ENCODE data around the gene TMEM145. TPM values are rescaled to one million over a fixed set of nuclear protein-coding genes. Genes with fewer than 3 reads are reported as not detected.
A peak's percentile ranks its signal among the peaks of the same experiment; 100 is the strongest.

TMEM145 gene
- total RNA-seq, 1 experiment from 2014 or later, result 0.85 TPM

GRCh38 chr19:42357290-42357689 lies 44.2 kb downstream of the TMEM145 start:
- no peaks in the 10 kb centered on the region for H3K36me3 ChIP-seq

GRCh38 chr19:42360787-42361544 lies 47.9 kb downstream of the TMEM145 start:
- H3K9me3 ChIP-seq (replicated peaks), result no peaks in the 10 kb centered on the region
- DNase-seq, result no peak
- H3K27ac ChIP-seq, result no peak overlapping the region
- H3K36me3 ChIP-seq, result no peaks in the 10 kb centered on the region; the same call in none of the 2 replicates
- H3K27me3 ChIP-seq, result no peaks in the 10 kb centered on the region
- H3K4me3 ChIP-seq, result no peak overlapping the region
- no peaks in the 10 kb centered on the region for H3K4me1 ChIP-seq

More at GRCh38 chr19:42357290-42357689, 44.2 kb downstream of the TMEM145 start:
- DNase-seq, result no peak
- Histone ChIP-seq H3K27ac (no peak overlapping the region), H3K4me1 (no peaks in the 10 kb centered on the region), H3K27me3 (no peaks in the 10 kb centered on the region), H3K4me3 (no peak overlapping the region), H3K9me3 (replicated peaks) (no peaks in the 10 kb centered on the region)

DNA sequence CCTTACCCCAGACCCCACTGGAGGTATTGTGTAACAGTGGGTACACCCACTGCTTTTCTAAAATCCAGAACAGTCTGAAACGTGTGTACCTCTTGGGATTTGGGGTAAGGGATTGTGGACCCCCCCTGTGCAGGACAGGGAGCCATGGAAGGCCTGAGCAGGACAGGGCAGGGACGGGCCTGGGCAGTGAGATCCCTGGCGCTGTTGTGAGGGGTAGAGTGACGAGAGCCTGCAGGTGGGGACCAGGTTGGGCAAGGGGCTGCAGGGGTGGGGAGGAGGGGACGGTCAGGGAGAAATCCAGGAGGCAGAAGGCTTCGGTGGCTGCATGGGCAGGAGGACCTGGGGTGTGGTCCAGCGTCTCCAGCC lies 48.4 kb downstream of the TMEM145 start:
- H3K9me3 ChIP-seq (replicated peaks), result no peaks in the 10 kb centered on the region
- no peaks in the 10 kb centered on the region for H3K4me1 ChIP-seq
- no peaks in the 10 kb centered on the region for H3K27me3 ChIP-seq
- no peak overlapping the region for H3K27ac ChIP-seq
- H3K4me3 ChIP-seq, result no peak overlapping the region
- H3K36me3 ChIP-seq, result no peaks in the 10 kb centered on the region; the same call in none of the 2 replicates
- DNase-seq, result no peak

- no peak for DNase-seq
- Histone ChIP-seq H3K27ac (no peak overlapping the region), H3K9me3 (replicated peaks) (no peaks in the 10 kb centered on the region), H3K4me3 (no peak overlapping the region), H3K27me3 (no peaks in the 10 kb centered on the region), H3K36me3 (no peaks in the 10 kb centered on the region; the same call in none of the 2 replicates), H3K4me1 (no peaks in the 10 kb centered on the region)
Observed at GRCh38 chr19:42362342-42362741, 49.2 kb downstream of the TMEM145 start.

GRCh38 chr19:42362891-42363440 lies 49.9 kb downstream of the TMEM145 start:
- no peaks in the 10 kb centered on the region for H3K4me1 ChIP-seq
- no peaks in the 10 kb centered on the region for H3K27me3 ChIP-seq
- H3K4me3 ChIP-seq, result no peak overlapping the region
- DNase-seq, result no peak
- H3K27ac ChIP-seq, result no peak overlapping the region
- H3K9me3 ChIP-seq (replicated peaks), result no peaks in the 10 kb centered on the region
- H3K36me3 ChIP-seq, result no peaks in the 10 kb centered on the region; the same call in none of the 2 replicates

DNA sequence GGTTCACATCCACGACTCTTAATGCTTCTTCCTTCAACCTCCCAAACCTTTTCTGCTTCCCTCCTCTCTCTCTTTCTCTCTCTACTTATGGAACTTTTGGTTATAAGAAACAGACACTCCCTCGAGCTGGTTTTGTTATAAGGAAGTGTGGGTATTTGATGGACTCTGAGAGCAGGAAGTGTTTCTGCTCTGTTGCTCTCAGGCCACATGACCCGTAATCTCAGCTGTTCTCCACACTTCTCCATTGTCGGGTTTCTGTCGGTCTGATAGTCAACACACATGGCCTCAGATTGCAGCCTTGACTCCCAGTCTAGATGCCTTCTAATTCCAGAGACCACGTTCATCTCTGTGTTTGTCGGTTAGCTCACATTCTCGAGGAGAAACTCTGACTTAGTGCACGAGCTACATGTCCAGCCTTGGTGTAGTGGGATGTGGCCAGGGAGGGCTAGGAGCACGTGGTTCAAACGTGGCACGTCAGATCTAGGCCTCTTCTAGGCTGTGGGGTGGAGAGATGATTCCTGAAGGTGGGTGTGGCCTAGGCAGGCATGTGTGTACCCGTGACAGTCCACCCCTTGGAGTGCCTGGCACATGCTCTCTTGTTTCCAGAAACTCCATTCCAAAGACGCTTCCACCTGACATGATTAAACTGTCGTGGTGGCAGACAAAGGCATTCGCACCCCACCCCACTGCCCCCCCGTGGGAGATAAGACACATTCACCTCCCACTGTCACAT lies 50.7 kb downstream of the TMEM145 start:
- Histone ChIP-seq H3K9me3 (replicated peaks) (no peaks in the 10 kb centered on the region), H3K4me3 (no peak overlapping the region), H3K36me3 (no peaks in the 10 kb centered on the region; the same call in none of the 2 replicates), H3K4me1 (no peaks in the 10 kb centered on the region), H3K27me3 (no peaks in the 10 kb centered on the region), H3K27ac (no peak overlapping the region)
- DNase-seq, result no peak

DNA sequence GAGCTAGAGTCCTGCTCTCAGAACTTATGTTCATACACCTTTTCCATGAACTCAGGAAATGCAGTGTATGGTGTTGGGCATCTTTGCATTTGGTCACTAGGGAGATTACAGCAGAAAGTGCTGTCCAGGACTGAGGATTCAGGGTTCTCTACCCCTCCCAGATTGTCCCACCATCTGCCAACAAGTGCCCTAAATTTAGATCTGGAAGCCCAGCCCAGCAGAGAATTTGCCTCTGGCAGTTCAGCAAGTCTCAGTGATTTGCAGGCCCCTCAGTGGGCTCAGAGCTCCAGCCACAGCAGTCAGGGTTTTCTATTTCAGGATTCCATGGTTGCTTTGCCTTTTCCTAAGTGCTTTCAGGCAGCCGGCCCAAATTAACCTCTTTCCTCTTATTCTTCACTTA lies 53.6 kb downstream of the TMEM145 start:
- Histone ChIP-seq H3K9me3 (replicated peaks) (no peaks in the 10 kb centered on the region), H3K36me3 (no peaks in the 10 kb centered on the region; the same call in none of the 2 replicates), H3K27me3 (no peaks in the 10 kb centered on the region), H3K4me3 (no peak overlapping the region), H3K27ac (no peak overlapping the region), H3K4me1 (peaks cover 4% of the 10 kb centered on the region; the same call in 1 of the 2 replicates)
- no peak for DNase-seq

- Histone ChIP-seq H3K27me3 (no peaks in the 10 kb centered on the region), H3K4me3 (no peak overlapping the region), H3K9me3 (replicated peaks) (no peaks in the 10 kb centered on the region), H3K4me1 (peaks cover 4% of the 10 kb centered on the region; the same call in 1 of the 2 replicates), H3K27ac (no peak overlapping the region), H3K36me3 (no peaks in the 10 kb centered on the region; the same call in none of the 2 replicates)
- DNase-seq, result no peak
Observed at GRCh38 chr19:42367929-42368328, 54.8 kb downstream of the TMEM145 start.

DNA sequence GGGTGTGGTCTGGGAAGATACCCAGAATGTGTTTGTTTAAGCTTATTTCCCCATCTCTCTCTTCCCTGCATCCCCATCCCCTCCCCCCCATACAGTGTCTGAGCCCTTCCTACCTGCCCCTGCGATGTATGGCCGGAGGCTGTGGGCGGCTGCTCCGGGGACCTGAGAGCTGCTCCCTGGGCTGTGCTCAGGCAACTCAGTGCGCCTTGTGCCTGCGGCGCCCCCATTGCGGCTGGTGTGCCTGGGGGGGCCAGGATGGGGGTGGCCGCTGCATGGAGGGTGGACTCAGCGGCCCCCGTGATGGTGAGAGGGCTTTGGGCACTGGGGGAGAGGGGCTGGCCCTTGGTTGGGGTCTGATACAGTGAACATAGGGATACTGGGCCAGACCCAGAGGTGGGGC lies 55.3 kb downstream of the TMEM145 start:
- no peaks in the 10 kb centered on the region for H3K9me3 ChIP-seq (replicated peaks)
- no peak overlapping the region for H3K27ac ChIP-seq
- H3K27me3 ChIP-seq, result no peaks in the 10 kb centered on the region
- H3K4me3 ChIP-seq, result no peak overlapping the region
- no peaks in the 10 kb centered on the region; the same call in none of the 2 replicates for H3K36me3 ChIP-seq
- H3K4me1 ChIP-seq, result peaks cover 4% of the 10 kb centered on the region; the same call in 1 of the 2 replicates
- DNase-seq, result no peak

DNA sequence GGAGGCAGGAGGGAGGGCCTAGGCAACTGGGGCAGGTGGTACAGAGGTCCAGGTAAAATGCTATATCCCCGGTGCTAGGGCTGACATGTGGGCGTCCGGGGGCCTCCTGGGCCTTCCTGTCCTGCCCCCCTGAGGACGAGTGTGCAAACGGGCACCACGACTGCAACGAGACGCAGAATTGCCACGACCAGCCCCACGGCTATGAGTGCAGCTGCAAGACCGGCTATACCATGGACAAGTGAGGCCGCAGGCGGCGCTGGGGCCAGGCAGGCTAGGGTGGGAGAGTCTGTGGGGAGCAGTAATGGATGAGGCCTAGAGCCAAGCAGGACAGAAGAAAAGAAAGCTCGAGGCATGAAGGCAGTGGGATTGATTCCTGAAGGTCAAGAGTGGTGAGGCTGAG lies 55.7 kb downstream of the TMEM145 start:
- no peak for DNase-seq
- H3K9me3 ChIP-seq (replicated peaks), result no peaks in the 10 kb centered on the region
- H3K27ac ChIP-seq, result no peak overlapping the region
- no peaks in the 10 kb centered on the region for H3K27me3 ChIP-seq
- no peaks in the 10 kb centered on the region; the same call in none of the 2 replicates for H3K36me3 ChIP-seq
- H3K4me1 ChIP-seq, result peaks cover 4% of the 10 kb centered on the region; the same call in 1 of the 2 replicates
- H3K4me3 ChIP-seq, result no peak overlapping the region

DNA sequence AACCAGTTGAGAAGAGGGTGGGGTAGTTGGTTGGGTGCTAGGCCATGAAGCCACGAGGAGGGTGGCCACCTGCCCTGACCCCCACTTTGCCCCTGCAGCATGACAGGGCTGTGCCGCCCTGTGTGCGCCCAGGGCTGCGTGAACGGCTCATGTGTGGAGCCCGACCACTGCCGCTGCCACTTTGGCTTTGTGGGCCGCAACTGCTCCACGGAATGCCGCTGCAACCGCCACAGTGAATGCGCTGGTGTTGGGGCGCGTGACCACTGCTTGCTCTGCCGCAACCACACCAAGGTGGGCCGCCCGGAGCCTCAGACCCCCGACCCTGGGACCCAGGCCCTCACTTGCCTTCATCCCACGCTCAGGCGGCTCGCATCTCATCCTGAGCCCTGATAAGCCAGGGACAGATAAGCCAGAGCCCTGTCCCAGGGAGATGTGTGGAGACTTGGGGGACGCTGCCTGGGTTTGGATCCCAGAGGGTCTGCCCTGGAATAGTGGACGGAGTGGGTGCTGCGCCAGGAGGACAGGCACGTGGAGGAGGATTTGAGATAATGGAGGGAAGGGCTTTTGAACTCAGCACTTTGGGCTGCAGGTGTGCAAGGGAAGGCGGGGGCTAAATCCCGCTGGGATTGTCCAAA lies 56.4 kb downstream of the TMEM145 start:
- Histone ChIP-seq H3K4me3 (no peak overlapping the region), H3K4me1 (peaks cover 4% of the 10 kb centered on the region; the same call in 1 of the 2 replicates), H3K36me3 (no peaks in the 10 kb centered on the region), H3K27ac (no peak overlapping the region), H3K27me3 (no peaks in the 10 kb centered on the region), H3K9me3 (replicated peaks) (no peaks in the 10 kb centered on the region)
- no peak for DNase-seq

DNA sequence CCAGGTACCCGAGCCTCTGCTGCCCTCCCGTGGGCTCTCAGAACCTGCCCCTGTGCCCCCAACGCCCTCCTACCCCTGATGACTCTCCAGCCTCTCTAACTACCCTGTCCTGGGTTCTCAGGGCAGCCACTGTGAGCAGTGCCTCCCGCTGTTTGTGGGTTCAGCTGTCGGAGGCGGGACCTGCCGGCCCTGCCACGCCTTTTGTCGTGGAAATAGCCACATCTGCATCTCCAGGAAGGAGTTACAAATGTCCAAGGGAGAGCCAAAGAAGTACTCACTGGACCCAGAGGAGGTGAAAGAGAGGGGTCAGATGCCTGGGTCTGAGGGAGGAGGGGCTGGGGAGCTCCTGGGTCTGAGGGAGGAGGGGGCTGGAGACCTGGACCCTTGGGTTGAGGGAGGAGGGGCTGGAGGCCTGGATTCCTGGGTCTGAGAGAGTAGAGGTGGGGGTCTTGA lies 57.0 kb downstream of the TMEM145 start:
- Histone ChIP-seq H3K9me3 (replicated peaks) (no peaks in the 10 kb centered on the region), H3K4me3 (no peak overlapping the region), H3K4me1 (peaks cover 4% of the 10 kb centered on the region; the same call in 1 of the 2 replicates), H3K36me3 (no peaks in the 10 kb centered on the region), H3K27me3 (no peaks in the 10 kb centered on the region), H3K27ac (no peak overlapping the region)
- DNase-seq, result peak; percentile 59 to 66

DNA sequence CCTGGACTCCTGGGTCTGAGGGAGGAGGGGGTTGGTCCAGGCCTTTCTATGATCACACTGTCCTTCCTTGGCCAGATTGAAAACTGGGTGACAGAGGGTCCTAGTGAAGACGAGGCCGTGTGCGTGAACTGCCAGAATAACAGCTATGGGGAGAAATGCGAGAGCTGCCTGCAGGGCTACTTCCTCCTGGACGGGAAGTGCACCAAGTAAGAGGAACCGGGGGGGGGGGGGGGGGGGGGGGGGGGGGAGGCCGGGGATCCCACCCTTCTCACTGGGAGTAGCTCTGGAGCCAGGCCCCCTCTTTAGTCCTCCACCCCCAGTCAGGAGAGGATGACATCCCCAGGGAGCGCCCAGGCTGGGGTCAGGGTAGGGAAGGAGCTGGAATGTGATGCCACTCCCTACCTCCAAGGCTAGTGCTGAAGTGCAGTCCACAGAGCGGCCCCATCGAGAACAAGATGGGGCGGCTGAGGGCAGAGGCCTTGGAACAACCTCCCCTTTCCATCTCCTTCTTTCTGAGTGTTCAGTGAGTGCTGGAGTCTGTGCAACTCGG lies 57.6 kb downstream of the TMEM145 start:
- no peaks in the 10 kb centered on the region for H3K36me3 ChIP-seq
- peaks cover 4% of the 10 kb centered on the region; the same call in 1 of the 2 replicates for H3K4me1 ChIP-seq
- no peak for DNase-seq
- H3K4me3 ChIP-seq, result no peak overlapping the region
- no peaks in the 10 kb centered on the region for H3K27me3 ChIP-seq
- no peaks in the 10 kb centered on the region for H3K9me3 ChIP-seq (replicated peaks)
- no peak overlapping the region for H3K27ac ChIP-seq
